CD4-positive, alpha-beta T cell treated with Interleukin-12 subunit alpha and Interleukin-12 subunit beta, for 1 hour (primary cell): ENCODE results near the gene HMG20A.
A peak's percentile ranks its signal among the peaks of the same experiment; 100 is the strongest.
"Not testable (repeated sequence)": the region's sequence is repeated elsewhere in the genome, so short reads cannot be mapped to it uniquely, and the experiment has no call there.

ENCODE experiments used
- DNase-seq: peaks from one replicate; pipeline ENCODE4 v3.0.0-alpha.2; 2020

The HMG20A gene

DNA sequence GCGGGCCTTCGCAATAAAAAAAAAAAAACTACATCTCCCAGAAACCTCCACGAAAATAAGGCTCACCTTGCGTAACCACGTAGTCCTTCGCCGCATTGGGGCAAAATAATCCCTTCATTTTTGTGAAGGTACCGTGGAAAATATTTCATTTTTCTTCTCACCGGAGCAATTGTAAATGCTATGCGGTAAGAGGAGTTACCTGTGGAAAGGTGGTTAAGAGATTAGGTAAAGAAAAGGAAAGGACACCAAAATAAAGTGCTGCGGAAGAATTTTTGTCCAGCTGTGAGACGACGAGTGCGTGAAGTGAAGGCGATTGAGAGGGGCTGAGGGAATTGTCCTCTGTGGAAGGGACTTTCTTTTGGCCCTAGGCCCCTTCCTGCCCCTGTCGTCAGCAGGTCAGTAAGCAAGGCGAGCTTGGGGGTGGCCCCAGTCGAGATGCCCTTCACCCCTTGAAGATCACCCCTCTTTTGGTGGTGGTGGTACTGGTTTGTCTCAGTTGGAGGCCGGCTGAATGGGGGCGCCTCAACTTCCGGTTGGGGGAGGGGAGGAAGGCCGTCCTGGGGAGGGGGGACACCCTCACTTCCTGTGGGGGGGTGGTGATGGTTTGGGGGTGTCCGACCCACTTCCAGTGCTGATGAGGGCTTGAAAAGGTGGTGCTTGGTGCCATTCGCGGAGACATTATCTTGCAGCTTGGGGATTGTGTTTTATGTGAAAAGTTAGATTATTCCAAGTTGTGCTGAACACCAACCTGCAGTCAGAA is at the start of gene HMG20A:
TSS of gene HMG20A (plus strand) at position 279 of the 760 bp plus-strand sequence. CDS start 37,520 bp downstream, outside the sequence.
- DNase-seq, result peak; percentile 72

DNA sequence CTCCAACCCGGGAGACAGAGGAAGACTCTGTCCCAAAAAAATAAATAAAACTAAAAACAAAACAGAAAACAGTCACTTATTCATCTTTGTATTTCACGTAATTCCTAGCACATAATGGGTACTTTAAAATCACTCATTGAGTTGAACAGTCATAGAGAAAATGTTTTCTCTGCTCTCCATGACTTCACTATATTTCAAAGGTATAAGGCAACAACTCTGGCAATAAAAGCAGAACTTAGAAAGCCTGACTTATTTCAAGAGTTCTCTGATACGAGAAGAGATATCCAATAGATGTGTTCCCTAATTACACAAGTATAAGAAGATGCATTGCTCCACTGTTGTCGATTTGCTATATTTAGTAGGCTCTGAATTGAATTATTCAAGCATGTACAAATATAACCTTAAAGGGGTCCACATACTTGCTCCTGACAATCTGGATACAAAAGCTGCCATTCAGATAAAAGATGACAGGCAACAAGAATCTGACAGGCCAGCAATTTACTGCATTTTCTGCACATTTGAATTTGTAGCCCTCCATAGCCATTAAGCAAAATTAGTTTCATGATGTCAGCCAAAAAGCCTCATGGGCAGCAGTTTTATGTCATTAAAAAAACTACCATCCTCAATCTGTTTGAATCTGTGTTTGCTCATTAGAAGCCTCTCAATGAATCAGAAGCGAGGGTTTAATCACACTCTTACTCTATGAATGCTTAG is 48.7 kb upstream of the HMG20A start:
- DNase-seq, result no peak

DNA sequence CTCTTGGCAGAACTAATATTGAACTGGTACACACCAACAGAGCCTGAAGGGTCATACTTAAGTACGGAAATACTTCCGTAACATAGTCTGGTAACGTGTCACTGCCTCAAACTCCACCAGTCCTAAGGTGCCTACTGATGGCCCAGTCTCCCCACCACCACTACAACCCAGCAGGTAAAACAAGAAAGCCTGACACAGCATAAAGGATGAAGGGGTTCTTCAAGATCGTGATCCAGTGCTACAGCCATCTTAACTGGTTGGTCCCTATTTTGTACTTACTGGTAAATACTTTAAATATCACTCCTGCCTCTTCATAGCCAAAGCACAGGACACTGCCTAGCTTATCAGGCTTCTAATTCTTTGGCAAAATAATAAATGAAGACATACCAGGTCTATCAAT is 47.2 kb upstream of the HMG20A start:
- no peak for DNase-seq

DNA sequence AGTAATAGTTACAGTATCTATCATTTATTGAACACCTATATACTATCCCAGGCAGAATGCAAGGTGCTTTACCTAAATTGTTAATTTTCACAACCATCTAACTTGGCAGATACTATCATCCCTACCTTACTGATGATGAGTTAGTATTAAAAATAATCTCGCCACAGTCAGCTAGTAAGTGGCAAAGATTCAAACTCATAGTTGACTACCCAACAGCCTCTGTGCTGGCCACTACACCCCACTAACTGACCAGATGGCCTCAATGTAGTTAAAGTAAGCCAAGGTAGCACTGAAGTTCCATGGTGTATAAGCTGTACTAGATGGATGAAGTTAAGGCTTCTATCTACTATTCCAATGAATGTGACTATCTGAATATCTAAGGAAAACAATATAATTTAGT is 45.6 kb upstream of the HMG20A start:
- DNase-seq, result no peak

DNA sequence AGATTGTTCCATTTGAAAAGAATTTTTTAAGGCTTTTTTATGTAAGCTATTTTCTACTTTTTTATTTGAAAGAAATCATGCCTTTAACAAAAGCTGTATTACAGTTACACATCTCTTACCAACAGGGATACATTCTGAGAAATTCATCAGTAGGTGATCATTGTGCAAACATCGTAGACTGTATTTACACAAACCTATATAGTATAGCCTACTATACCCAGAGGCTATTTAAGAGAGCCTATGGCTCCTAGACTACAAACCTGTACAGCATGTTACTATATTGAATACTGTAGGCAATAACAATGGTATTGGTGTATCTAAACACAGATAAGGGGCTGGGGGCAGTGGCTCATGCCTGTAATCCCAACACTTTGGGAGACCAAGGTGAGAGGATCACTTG is 43.9 kb upstream of the HMG20A start:
- no peak for DNase-seq

DNA sequence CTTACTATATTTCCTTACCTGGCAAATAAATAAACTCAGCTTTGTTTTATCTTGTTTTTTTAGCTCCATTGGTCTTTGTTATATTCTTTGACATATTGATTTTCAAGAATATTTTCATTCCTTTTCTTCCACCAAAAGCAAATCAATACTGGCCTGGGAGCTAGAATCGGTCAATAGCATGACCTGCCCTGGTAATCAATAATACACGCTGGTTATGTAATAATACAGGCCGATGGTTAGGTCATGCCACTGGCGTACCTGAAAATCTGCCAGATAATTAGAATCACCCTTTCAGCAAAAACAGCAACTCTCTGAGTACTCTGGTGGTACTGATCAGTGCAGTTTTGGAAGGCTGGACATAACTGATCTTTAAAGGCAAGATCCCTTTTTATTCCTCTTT is 40.7 kb upstream of the HMG20A start:
- DNase-seq, result no peak

DNA sequence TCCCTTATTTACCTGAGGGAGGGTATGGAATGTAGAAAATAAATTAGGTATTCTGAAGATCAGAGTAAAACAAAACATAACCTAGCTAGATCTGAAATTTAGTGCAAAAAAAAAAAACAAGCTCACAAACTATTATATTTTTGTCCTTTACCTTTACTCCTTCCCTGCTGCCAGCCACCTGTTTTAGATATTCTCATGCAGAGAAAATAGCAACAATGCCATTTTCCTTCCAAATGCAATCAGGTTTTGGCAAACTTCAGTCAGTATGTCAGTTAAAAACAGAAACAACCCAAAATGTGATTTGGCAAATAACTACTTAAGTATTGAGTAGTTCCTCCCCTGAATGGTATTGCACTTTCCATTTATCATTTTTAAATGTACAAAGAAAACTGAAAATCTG is 36.6 kb upstream of the HMG20A start:
- DNase-seq, result no peak

DNA sequence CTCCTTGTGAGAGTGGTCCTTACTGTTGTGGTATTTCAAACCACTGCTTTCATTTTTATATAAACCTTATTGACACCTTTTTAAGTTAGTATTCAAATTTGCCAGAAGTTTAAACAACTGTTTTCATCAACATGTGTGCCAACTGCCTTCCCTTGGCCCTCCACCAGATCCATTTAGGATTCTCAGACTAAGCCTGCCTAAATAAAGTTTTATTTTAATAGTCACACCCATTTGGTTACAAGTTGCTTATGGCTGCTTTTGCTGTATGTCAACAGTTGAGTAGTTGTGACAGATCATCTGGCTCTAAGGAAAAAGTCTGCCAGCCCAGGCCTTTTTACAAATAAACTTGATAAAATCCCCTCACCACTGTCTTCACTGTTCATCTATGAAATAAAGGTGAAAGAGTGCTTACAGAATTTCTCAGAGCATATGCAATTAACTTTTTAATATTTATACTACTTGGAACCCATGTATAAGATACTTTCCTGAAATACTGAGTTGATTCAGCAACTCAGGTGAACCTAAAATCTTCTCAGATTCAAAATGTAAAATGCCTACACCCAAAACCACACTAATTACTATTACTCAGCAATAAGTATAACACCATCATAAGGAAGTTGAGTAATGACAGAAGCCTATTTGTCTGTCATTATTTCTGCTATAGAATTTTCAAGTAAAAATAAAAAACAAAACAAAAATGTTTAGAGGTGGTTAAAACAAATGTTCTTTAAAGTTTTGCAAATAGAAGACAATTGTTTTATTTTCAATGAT is 35.9 kb upstream of the HMG20A start:
- DNase-seq, result no peak

DNA sequence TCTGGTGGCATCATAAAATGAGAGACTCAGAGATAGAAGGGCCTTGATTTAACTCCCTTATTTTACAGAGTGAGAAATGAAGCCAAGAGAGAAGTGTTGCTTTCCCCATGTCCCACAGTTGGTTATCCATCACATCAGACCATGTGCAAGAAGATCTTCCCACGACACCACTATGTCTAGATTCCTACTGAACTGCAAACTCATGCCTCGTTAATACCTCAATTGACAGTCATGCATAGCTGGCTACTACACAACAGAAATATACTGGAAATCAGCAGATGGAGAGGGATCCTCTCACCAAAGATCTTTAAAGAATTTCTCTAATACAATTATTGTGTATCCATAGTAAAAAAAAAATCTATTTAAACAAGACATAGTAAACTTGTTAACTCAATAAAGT is 34.1 kb upstream of the HMG20A start:
- no peak for DNase-seq

DNA sequence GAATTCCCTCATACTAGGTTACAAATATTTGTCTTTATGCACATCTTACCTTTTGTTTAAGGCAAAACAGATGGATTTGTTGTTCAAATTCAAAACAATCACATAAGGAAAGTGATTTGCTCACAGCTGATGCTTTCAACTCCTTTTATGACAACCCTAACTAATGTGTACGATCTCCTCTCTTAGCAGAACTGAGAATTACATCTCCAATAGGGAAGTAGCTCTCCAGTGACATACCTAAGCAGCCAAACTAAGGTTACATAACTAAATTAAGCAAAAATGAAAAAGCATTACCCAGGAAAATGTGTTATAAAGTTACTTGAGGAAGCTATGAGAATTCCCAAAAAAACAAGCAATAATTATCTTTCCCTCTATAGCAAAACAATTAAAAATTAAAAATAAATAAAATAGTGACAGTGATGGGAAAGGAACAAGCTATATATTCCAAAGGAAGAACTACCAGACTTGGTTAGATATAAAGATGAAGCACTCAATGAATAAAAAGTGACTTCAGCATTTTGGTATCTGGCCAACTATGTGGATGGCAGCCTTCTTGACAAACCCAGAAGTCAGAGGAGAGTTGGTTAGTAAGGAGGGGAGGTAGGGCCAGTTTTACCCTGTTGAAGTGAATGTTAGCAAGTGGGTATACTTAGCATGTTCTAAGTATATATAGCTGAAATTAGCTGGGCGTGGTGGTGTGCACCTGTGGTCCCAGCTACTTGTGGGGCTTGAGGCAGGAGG is 33.2 kb upstream of the HMG20A start:
- no peak for DNase-seq

DNA sequence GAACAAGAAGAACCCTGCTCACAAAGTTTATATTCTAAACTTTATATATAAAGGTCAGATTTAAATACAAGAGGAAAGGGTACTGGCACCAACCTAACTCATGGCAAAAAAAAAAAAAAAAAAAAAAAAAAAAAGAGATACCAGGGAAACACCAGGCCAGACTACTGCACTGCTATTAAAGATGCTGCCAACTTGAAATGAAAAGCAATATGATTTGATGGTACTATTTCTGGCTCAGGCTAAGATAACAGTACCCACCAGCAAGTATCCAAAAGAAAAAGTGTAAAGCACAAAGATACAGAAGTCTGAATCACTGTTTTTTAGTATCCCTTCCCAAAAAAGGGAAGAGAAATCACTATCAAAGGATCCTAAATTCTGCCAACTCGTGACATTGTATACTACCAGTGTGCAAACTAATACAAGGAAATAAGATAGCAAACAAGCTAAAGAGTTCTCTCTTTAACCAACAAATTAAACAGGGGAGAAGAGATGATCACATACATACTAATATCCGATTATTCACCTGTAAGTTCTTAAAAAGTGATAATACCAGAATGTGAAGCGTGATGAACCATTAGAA is 29.2 kb upstream of the HMG20A start:
- no peak for DNase-seq

DNA sequence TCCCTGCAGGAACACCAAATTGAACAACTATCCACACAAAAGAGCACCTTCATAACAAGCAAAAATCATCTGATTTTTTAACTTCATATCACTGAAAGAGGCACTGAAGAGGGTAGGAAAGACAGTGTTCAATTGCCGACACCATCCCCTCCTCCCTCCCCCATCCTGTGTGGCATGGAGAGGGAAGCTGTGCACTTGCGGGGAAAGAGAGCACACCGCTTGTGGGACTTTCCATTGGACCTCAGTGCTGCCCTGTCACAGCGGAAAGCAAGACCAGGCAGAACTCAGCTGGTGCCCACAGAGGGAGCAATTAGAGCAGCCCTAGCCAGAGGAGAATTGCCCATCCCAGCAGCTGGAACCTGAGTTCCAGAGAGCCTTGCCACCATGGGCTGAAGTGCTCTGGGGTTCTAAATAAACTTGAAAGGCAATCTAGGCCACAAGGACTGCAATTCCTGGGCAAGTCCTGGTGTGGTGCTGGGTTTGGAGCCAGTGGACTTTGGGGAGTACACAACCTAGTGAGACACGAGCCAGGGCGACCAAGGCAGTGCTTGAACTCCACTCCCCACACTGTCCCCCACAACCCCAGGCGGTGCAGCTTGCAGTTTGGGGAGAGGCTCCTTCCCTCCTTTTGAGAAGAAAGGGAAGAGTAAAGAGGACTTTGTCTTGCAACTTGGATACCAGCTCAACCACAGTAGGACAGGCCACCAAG is 27.8 kb upstream of the HMG20A start:
- DNase-seq, result no peak

DNA sequence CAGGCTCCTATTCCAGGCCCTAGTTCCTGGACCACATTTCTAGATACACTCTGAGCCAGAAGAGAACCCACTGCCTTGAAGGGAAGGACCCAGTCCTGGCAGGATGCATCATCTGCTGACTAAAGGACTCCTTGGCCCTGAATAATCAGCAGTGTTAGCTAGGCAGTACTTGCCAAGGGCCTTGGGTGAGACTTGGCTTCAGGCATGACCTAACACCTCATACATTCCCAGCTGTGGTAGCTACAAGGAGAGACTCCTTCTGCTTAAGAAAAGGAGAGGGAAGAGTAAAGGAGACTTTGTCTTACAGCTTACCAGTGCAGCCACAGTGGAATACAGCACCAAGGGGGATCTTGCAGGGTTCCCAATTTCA is 27.2 kb upstream of the HMG20A start:
- no peak for DNase-seq

DNA sequence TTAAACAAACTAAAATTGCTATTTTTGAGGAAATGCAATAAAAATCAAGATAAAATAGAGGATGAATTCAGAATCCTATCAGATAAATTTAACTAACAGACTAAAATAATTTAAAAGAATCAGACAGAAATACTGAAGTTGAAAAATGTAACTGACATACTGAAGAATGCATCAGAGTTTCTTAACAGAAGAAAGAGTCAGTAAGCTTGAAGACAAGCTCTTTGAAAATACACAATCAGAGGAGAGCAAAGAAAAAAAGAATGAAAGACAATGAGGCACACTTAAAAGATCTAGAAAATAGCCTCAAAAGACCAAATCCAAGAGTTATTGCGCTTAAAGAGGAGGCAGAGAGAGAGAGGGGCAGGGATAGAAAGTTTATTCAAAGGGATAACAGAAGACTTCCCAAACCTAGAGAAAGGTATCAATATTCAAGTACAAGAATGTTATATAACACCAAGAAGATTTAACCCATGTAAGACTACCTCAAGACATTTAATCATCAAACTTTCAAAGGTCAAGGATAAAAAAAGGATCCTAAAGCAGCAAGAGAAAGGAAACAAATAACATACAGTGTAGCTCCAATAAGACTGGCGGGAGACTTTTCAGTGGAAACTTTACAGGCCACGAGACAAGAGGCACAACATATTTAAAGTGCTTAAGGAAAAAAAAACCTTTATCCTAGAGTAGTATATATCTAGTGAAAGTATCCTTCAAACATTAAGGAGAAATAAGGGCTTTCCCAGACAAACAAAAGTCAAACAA is 25.5 kb upstream of the HMG20A start:
- no peak for DNase-seq

DNA sequence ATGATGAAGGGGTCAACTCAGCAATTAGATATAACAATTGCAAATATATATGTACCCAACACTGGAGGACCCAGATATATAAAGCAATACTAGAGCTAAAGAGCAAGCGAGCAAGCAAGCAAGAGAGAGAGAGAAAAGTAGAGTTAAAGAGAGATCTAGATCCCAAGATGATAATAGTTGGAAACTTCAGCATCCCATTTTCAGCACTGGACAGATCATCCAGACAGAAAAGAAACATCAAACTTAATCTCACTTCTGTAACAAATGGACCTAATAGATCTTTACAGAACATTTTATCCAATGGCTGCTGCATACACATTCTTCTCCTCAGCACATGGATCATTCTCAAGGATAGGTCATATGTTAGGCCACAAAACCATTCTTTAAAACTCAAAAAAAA is 24.0 kb upstream of the HMG20A start:
- no peak for DNase-seq

DNA sequence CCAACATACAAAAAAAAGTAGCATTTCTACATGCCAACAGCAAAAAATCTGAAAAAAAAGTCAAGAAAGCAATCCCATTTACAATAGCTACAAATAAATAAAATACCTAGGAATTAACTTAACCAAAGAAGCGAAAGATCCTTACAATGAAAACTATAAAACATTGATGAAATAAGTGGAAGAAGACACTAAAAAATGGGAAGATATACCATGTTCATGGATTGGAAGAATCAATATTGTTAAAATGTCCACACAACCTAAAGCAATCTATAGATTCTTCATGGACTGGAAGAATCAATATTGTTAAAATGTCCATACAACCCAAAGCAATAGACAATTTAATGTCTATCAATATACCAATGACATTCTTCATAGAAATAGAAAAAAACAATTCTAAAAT is 21.8 kb upstream of the HMG20A start:
- DNase-seq, result no peak

DNA sequence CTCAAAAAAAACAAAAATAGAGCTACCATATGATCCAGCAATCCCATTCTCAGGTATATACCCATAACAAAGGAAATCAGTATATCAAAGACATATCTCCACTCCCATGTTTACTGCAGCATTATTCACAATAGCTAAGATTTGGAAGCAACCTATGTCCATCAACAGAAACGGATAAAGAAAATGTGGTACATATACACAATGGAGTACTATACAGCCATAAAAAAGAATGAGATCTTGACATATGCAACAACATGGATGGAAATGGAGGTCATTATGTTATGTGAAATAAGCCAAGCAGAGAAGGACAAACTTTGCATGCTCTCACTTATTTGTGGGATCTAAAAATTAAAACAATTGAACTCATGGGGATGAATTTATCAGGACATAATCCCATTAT is 20.4 kb upstream of the HMG20A start:
- DNase-seq, result no peak

DNA sequence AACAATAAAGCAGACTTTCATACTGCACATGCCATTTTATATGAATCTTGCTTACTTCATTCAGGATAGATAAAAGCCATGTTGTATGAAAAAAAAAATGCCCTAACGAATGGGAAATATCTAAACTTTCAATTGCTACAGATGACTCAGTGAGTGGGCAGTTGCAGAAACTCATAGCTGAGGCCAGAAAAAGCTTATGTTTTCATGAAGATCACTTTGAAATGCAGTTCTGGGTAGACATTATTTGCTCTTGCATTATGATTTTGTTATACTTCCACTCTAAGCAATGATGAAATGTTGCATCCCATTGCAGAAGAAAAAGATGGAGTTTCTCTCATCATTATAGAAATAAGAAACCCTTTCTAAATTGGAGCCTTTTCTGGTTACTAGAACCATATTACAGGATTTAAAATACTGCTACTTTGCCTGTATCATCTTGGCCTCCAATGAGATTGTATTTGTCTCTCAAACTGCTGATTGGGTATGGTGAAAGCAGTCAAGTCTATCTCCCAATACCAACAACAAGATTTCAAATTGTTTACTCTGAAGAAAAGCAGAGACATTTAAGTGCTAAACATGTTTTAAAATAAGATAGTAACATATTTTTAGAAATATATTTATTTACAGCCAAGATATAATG is 17.8 kb upstream of the HMG20A start:
- no peak for DNase-seq

DNA sequence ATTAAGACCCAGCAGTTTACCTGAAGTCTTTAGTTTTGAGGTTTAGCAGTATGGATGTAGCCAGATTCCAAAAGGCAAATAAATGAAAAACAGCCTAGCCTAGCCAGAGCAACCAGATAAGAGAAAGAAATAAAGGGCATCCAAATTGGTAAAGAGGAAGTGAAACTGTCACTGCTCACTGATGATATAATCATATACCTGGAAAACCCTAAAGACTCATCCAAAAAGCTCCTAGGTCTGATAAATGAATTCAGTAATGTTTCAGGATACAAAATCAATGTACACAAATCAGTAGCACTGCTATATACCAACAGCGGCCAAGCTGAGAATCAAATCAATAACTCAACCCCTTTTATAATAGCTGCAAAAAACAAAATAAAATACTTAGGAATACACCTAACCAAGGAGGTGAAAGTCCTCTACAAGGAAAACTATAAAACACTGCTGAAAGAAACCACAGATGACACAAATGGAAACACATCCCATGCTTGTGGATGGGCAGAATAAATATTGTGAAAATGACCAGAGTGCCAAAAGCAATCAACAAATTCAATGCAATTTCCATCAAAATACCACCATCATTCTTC is 14.4 kb upstream of the HMG20A start:
- not testable (repeated sequence) for DNase-seq

DNA sequence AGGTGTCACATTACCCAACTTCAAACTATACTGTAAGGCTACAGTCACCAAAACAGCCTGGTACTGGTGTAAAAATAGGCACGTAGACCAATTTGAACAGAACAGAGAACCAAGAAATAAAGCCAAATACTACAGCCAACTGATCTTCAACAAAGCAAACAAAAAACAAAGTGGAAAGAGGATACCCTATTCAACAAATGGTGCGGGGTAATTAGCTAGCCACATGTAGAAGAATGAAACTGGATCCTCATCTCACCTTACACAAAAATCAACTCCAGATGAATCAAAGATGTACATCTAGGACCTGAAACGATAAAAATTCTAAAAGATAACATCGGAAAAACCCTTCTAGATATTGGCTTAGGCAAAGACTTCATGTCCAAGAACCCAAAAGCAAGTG is 13.8 kb upstream of the HMG20A start:
- DNase-seq, result no peak
